ENCODE measurements around the gene PRRG4. TPM values are rescaled to one million over a fixed set of nuclear protein-coding genes. Genes with fewer than 3 reads are reported as not detected.
"Not testable (repeated sequence)": the region's sequence is repeated elsewhere in the genome, so short reads cannot be mapped to it uniquely, and the experiment has no call there.

Gene PRRG4
- total and polyA plus RNA-seq, 2 donors from 2014 or later: 6.4 to 18.4 TPM

DNA sequence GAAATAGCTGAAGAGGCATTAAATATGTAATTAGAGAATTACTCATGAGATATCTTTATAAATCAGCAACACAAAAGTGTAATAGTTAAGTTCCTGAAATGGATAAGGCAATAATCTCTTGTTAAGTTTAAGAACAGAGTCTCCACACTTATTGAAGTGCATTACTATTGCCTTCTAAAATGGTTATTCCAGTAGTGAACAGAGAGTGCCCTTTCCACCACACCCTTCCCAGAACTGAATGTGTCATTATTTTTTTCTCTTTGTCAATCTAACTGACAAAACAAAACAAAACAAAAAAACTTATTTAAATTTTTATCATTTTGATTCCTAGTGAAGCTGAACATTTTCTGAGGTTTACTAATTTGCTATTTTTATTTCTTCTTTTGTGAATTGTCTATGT lies 9.2 kb upstream of the PRRG4 start:
- Histone ChIP-seq H3K4me3 (ENCODE audit: low read length in 3 of 3) (no peak overlapping the region), H3K36me3 (ENCODE audit: control insufficient read depth in 2 of 3, insufficient read depth in 3 of 3, low read length in 3 of 3) (no peaks in the 10 kb centered on the region), H3K9me3 (ENCODE audit: control insufficient read depth in 2 of 3, insufficient read depth in 1 of 3, low read length in 3 of 3) (no peaks in the 10 kb centered on the region), H3K27me3 (ENCODE audit: control insufficient read depth, insufficient read depth, low read length) (no peaks in the 10 kb centered on the region), H3K9ac (ENCODE audit: low read length in 3 of 3) (no peak overlapping the region), H3K27ac (ENCODE audit: low read depth in 2 of 2, low read length in 2 of 2) (no peak overlapping the region), H3K4me1 (ENCODE audit: control insufficient read depth in 2 of 3, insufficient read depth in 2 of 3, low read depth in 1 of 3, low read length in 3 of 3) (no peaks in the 10 kb centered on the region)
- intact Hi-C loops (cut with DNase I): no loop called here
- TF ChIP-seq, protein P1, sequence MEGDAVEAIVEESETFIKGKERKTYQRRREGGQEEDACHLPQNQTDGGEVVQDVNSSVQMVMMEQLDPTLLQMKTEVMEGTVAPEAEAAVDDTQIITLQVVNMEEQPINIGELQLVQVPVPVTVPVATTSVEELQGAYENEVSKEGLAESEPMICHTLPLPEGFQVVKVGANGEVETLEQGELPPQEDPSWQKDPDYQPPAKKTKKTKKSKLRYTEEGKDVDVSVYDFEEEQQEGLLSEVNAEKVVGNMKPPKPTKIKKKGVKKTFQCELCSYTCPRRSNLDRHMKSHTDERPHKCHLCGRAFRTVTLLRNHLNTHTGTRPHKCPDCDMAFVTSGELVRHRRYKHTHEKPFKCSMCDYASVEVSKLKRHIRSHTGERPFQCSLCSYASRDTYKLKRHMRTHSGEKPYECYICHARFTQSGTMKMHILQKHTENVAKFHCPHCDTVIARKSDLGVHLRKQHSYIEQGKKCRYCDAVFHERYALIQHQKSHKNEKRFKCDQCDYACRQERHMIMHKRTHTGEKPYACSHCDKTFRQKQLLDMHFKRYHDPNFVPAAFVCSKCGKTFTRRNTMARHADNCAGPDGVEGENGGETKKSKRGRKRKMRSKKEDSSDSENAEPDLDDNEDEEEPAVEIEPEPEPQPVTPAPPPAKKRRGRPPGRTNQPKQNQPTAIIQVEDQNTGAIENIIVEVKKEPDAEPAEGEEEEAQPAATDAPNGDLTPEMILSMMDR (IDR thresholded peaks at IDR 0.05; ENCODE audit: borderline replicate concordance, extremely low read depth, insufficient read depth): no peak
- FAIRE-seq (no peak), DNase-seq (no peak)

GRCh38 chr11:32821517-32821916 lies 8.2 kb upstream of the PRRG4 start:
- H3K9ac ChIP-seq (ENCODE audit: low read length in 3 of 3): no peak overlapping the region
- intact Hi-C loops (cut with DNase I): no loop called here

DNA sequence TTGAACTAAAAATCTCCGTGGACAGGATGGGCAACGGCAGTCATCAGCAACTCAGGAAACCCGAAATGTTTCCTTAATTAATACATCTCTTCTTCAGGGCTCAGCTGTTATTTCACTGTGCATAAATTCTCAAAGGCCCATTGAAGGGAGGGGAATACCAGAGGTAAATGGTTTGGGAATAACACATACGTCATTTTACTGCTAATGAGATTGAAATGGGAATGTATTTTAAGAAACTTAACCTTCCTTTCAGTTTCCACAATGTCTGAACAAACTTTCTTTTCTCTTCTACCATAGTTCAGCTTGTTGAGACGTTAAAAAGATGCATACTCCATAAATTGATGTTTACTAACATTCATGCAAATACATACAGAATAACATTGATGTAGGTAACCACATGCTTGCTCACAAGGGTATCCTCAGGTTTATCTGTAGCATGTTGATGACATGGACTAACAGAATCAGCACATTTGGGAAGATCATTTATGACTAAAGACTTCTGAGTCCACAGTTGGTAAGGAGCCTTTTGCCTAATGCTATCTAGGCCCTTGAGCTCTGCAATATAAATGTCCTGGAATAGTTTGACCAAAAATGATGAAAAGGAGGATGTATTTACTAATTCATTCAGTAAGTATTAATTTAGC lies 7.7 kb upstream of the PRRG4 start:
- no peaks in the 10 kb centered on the region for H3K9me3 ChIP-seq (ENCODE audit: control insufficient read depth in 2 of 3, insufficient read depth in 1 of 3, low read length in 3 of 3)
- DNase-seq (no peak), FAIRE-seq (no peak)
- TF ChIP-seq, protein P1 (IDR thresholded peaks at IDR 0.05; ENCODE audit: borderline replicate concordance, extremely low read depth, insufficient read depth): no peak
- no peak overlapping the region for H3K27ac ChIP-seq (ENCODE audit: low read depth in 2 of 2, low read length in 2 of 2)
- H3K36me3 ChIP-seq (ENCODE audit: control insufficient read depth in 2 of 3, insufficient read depth in 3 of 3, low read length in 3 of 3): no peaks in the 10 kb centered on the region
- H3K9ac ChIP-seq (ENCODE audit: low read length in 3 of 3): no peak overlapping the region
- H3K4me3 ChIP-seq (ENCODE audit: low read length in 3 of 3): no peak overlapping the region
- intact Hi-C loops (cut with DNase I): no loop called here
- no peaks in the 10 kb centered on the region for H3K27me3 ChIP-seq (ENCODE audit: control insufficient read depth, insufficient read depth, low read length)
- no peaks in the 10 kb centered on the region for H3K4me1 ChIP-seq (ENCODE audit: control insufficient read depth in 2 of 3, insufficient read depth in 2 of 3, low read depth in 1 of 3, low read length in 3 of 3)

More at GRCh38 chr11:32821517-32821916, 8.2 kb upstream of the PRRG4 start:
- FAIRE-seq (no peak), DNase-seq (no peak)
- no peak overlapping the region for H3K4me3 ChIP-seq (ENCODE audit: low read length in 3 of 3)
- no peaks in the 10 kb centered on the region for H3K4me1 ChIP-seq (ENCODE audit: control insufficient read depth in 2 of 3, insufficient read depth in 2 of 3, low read depth in 1 of 3, low read length in 3 of 3)
- H3K36me3 ChIP-seq (ENCODE audit: control insufficient read depth in 2 of 3, insufficient read depth in 3 of 3, low read length in 3 of 3): no peaks in the 10 kb centered on the region
- no peak overlapping the region for H3K27ac ChIP-seq (ENCODE audit: low read depth in 2 of 2, low read length in 2 of 2)
- H3K27me3 ChIP-seq (ENCODE audit: control insufficient read depth, insufficient read depth, low read length): no peaks in the 10 kb centered on the region
- TF ChIP-seq, protein P1 (IDR thresholded peaks at IDR 0.05; ENCODE audit: borderline replicate concordance, extremely low read depth, insufficient read depth): no peak
- H3K9me3 ChIP-seq (ENCODE audit: control insufficient read depth in 2 of 3, insufficient read depth in 1 of 3, low read length in 3 of 3): no peaks in the 10 kb centered on the region

GRCh38 chr11:32823617-32824016 lies 6.1 kb upstream of the PRRG4 start:
- H3K4me1 ChIP-seq (ENCODE audit: control insufficient read depth in 2 of 3, insufficient read depth in 2 of 3, low read depth in 1 of 3, low read length in 3 of 3); H3K4me3 ChIP-seq (ENCODE audit: low read length in 3 of 3); H3K9ac ChIP-seq (ENCODE audit: low read length in 3 of 3); H3K27me3 ChIP-seq (ENCODE audit: control insufficient read depth, insufficient read depth, low read length); intact Hi-C loops (cut with DNase I); DNase-seq; H3K9me3 ChIP-seq (ENCODE audit: control insufficient read depth in 2 of 3, insufficient read depth in 1 of 3, low read length in 3 of 3); H3K36me3 ChIP-seq (ENCODE audit: control insufficient read depth in 2 of 3, insufficient read depth in 3 of 3, low read length in 3 of 3); H3K27ac ChIP-seq (ENCODE audit: low read depth in 2 of 2, low read length in 2 of 2); FAIRE-seq: not testable (repeated sequence)

All from kidney (tissue), 14 donors.